Heart right ventricle (tissue), 16 donors: Measurements from ENCODE around the gene SMAD3. TPM values are rescaled to one million over a fixed set of nuclear protein-coding genes. Genes with fewer than 3 reads are reported as not detected.

ENCODE experiments used
- ATAC-seq, 8 donors: fragments of 200-7000 bp; cut with Tn5 transposase; one replicate each; pipeline ENCODE4 v1.9.1; 2020; ENCODE audit warnings: mild to moderate bottlenecking in 8 of 8, moderate library complexity in 8 of 8, moderate number of reproducible peaks in 1 of 8
- DNase-seq, 2 donors: peaks; one replicate each; pipeline ENCODE4 v3.0.0-alpha.2; 2020
- H3K27ac ChIP-seq, 10 donors: fragments of 200-600 bp; sonication (generic) in 2 of 10; one replicate each; pipeline versions ENCODE4 v1.5.0 to v1.8.0; 2020 to 2022; ENCODE audit warnings: mild to moderate bottlenecking in 3 of 10
- H3K27me3 ChIP-seq, 7 donors: fragments of 200-600 bp; one replicate each; pipeline ENCODE4 v1.8.0; 2021 to 2022; ENCODE audit warnings: mild to moderate bottlenecking in 2 of 7
- H3K36me3 ChIP-seq, 9 donors: fragments of 200-600 bp; sonication (generic) in 1 of 9; one replicate each; pipeline versions ENCODE4 v1.5.0 to v1.8.0; 2020 to 2022; ENCODE audit warnings: mild to moderate bottlenecking in 2 of 9
- H3K4me1 ChIP-seq, 9 donors: fragments of 200-600 bp; sonication (generic) in 1 of 9; one replicate each; pipeline versions ENCODE4 v1.5.0 to v1.8.0; 2020 to 2022; ENCODE audit warnings: mild to moderate bottlenecking in 4 of 9
- H3K4me3 ChIP-seq, 10 donors: fragments of 200-600 bp; sonication (generic) in 2 of 10; one replicate each; pipeline versions ENCODE4 v1.5.0 to v1.8.0; 2020 to 2022; ENCODE audit warnings: mild to moderate bottlenecking in 7 of 10, moderate library complexity in 2 of 10
- H3K9me3 ChIP-seq, 11 donors: fragments of 200-600 bp in 10 of 11; sonication (generic) in 2 of 11; one replicate each; pipeline versions ENCODE4 v1.5.0 to v1.8.0; 2013 to 2022; ENCODE audit warnings: mild to moderate bottlenecking in 2 of 11, control low read depth in 1 of 11, moderate library complexity in 1 of 11
- WGBS, 2 donors: extraction: QIAGEN DNeasy Blood & Tissue Kit; methylation state at CpG; one replicate each; pipeline ENCODE4 v1.1.7; 2013; ENCODE audit warnings: inconsistent platforms in 1 of 2; 5-methylcytosine and 5-hydroxymethylcytosine counted together
- intact Hi-C, 10 donors: fragments of 100-400 bp; cut with DNase I; formaldehyde crosslinking; loops; one replicate each; pipeline versions ENCODE4 v1.11.1 to v1.14.2; 2022
- polyA plus RNA-seq, 2 donors: library from polyadenylated mRNA; stranded (reverse); fragments of 200-250 nt; gene quantifications; one replicate each; pipeline ENCODE4 v1.2.3, GENCODE V29; 2013
- total RNA-seq, 10 donors: library from RNA; stranded (reverse); fragmentation: NEBNext Ultra II Directional in 3 of 10; extraction: Animal tissue kit (Norgen Biotek cat#: 25700) in 3 of 10; gene quantifications; one replicate each; pipeline versions ENCODE4 v1.2.1 to v1.2.4, GENCODE V29; 2021 to 2023
- TF ChIP-seq, protein P1 (sequence below), 9 donors: fragments of 200-600 bp; sonication (generic) in 2 of 9; IDR thresholded peaks; one replicate each; pipeline versions ENCODE4 v1.5.0 to v1.8.0; 2021 to 2022; ENCODE audit warnings: antibody characterized with exemption in 9 of 9, mild to moderate bottlenecking in 5 of 9, moderate library complexity in 1 of 9
- donor health status: Arrhythmogenic right ventricular cardiomyopathy.
- donor health status: ischemic (EF 13 %, LVEDD 7.1; RV severe dilation, severe dysfunction).
- donor health status: healthy with polysubstance abuse.
- donor health status: DM: no; HTN: yes; CAD: no.
- donor health status: DM: no; HTN: no; CAD: no.
- donor health status: ischemic (EF 25% LVEDD 6.9; RV normal size, moderate dysfunction).
- donor health status: ischemic (EF 25% LVEDD 5.7; RV mildly dilated, moderate dysfunction).
- donor health status: healthy.
- donor health status: DM: yes; HTN: yes; CAD: no.
- donor health status: Ischemic cardiomyopathy.
- donor health status: ischemic (EF 35%, LVEDD 5.7; RV mildly dilated, moderate dysfunction).
- donor health status: nonischemic (EF 11% LVEDD 7.7; RV severe dilation, severe dysfunction).
- donor health status: DM: yes; HTN: yes; CAD: no.
- donor health status: PGD.
- donor health status: ischemic (EF 29% LVEDD 5.4; RV normal size, mild dysfunction).
- donor health status: nonischemic (EF 23%, LVEDD 6.1; RV moderate dilation, normal function).

Gene SMAD3
- total and polyA plus RNA-seq, 12 donors, result 6.2 to 44.8 (median 15.5) TPM

DNA sequence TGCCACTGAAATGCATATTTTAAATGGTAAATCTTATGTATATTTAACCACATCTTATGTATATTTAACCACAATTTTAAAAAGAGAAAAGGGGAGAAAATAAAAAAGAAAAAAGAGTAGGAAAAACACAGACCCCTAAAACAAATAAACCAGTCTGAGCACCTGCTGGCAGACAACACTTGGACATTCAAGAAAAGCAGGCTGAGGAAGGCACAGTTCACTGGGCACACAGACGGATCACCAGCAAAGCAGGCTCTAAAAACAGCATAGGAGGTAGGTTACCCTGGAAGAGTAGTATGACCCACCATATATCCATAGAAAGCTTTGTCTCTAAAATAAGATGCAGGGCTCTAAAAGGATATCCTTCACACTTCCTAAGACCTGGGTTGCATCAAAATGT lies 162.0 kb downstream of the SMAD3 start:
- no peak overlapping the region for H3K27ac ChIP-seq
- no peak for ATAC-seq
- no peak for DNase-seq
- intact Hi-C loops, result no loop called here
- no peaks in the 10 kb centered on the region for H3K4me1 ChIP-seq
- WGBS, 2 donors, result 94 to 98% methylated on average over 1 of the region's 1 CpG
- H3K36me3 ChIP-seq, result peaks cover 0 to 60% (median 16%) of the 10 kb centered on the region in 9 donors
- no peaks in the 10 kb centered on the region for H3K9me3 ChIP-seq
- TF ChIP-seq, protein P1, sequence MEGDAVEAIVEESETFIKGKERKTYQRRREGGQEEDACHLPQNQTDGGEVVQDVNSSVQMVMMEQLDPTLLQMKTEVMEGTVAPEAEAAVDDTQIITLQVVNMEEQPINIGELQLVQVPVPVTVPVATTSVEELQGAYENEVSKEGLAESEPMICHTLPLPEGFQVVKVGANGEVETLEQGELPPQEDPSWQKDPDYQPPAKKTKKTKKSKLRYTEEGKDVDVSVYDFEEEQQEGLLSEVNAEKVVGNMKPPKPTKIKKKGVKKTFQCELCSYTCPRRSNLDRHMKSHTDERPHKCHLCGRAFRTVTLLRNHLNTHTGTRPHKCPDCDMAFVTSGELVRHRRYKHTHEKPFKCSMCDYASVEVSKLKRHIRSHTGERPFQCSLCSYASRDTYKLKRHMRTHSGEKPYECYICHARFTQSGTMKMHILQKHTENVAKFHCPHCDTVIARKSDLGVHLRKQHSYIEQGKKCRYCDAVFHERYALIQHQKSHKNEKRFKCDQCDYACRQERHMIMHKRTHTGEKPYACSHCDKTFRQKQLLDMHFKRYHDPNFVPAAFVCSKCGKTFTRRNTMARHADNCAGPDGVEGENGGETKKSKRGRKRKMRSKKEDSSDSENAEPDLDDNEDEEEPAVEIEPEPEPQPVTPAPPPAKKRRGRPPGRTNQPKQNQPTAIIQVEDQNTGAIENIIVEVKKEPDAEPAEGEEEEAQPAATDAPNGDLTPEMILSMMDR (IDR thresholded peaks at IDR 0.05), result no peak
- no peaks in the 10 kb centered on the region for H3K27me3 ChIP-seq
- no peak overlapping the region for H3K4me3 ChIP-seq

DNA sequence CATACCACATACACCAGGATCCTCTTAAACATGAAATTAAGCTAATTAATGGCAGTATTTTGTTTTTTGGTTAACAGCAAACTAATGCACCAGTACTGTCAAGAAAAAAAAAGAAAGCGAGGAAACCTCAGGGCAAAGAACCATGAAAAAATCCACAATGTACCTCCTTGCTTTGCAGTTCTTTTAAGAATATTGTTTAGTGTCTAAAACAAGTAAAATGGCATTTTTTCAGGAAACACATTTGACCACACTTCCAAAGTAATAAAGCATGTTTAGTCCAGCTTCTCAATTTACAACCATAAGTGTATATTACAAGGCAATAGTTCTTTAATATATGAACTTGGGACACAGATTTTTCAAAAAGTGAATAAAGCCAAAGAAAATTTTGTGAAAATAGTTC lies 162.4 kb downstream of the SMAD3 start:
- whole genome bisulfite sequencing, 2 donors, result 96 to 100% methylated on average over 1 of the region's 1 CpG
- no peak for DNase-seq
- intact Hi-C loops, result no loop called here
- Histone ChIP-seq H3K4me1 (no peaks in the 10 kb centered on the region), H3K4me3 (no peak overlapping the region), H3K9me3 (no peaks in the 10 kb centered on the region), H3K36me3 (peaks cover 0 to 64% (median 16%) of the 10 kb centered on the region in 9 donors), H3K27ac (no peak overlapping the region), H3K27me3 (no peaks in the 10 kb centered on the region)
- no peak for ATAC-seq
- TF ChIP-seq, protein P1 (IDR thresholded peaks at IDR 0.05), result no peak

DNA sequence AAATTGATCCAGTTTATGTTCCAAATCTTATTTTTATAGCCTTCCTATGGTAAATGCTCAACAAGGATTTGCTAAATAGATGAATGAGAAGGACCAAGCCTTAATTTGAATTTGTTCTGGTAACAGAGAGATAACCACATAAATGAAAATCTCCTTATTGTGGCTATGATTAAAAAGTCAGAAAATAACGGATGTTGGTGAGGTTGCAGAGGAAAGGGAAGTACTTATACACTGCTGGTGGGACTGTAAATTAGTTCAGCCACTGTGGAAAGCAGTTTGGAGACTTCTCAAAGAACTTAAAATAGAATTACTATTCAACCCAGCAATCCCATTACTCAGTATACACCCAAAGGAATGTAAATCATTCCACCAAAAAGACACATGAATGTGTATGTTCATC lies 162.9 kb downstream of the SMAD3 start:
- no peak for ATAC-seq
- Histone ChIP-seq H3K36me3 (peaks cover 0 to 68% (median 16%) of the 10 kb centered on the region in 9 donors), H3K4me1 (no peaks in the 10 kb centered on the region), H3K4me3 (no peak overlapping the region), H3K27me3 (no peaks in the 10 kb centered on the region), H3K27ac (no peak overlapping the region), H3K9me3 (no peaks in the 10 kb centered on the region)
- no peak for DNase-seq
- 76 to 77% methylated on average over 1 of the region's 1 CpG for WGBS, 2 donors
- TF ChIP-seq, protein P1 (IDR thresholded peaks at IDR 0.05), result no peak
- intact Hi-C loops, result no loop called here

DNA sequence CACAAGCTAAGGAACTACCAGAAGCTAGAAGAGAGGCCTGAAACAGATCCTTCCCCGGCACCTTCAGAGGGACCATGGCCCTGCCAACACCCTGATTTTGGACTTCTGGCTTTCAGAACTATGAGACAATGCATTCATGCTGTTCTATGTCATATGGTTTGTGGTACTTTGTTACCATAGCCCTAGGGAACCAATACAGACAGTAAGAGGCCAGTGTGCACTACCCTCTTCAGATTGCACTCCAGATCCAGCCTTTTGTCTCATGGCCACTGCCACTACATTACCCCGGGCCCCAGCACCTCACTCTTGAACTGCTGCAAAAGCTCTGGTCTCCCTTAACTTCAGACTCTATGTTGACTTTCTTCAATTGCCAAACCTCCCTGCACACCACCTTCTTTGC lies 165.1 kb downstream of the SMAD3 start:
- Histone ChIP-seq H3K4me1 (no peaks in the 10 kb centered on the region), H3K27ac (no peak overlapping the region), H3K9me3 (no peaks in the 10 kb centered on the region), H3K4me3 (no peak overlapping the region), H3K27me3 (no peaks in the 10 kb centered on the region), H3K36me3 (peaks cover 0 to 90% (median 22%) of the 10 kb centered on the region in 9 donors)
- TF ChIP-seq, protein P1 (IDR thresholded peaks at IDR 0.05), result no peak
- no peak for ATAC-seq
- no peak for DNase-seq
- intact Hi-C loops, result no loop called here
- WGBS, 2 donors, result 98 to 100% methylated on average over 2 of the region's 2 CpGs
